GM18517 (cell line): ENCODE results near the gene MBD6.
"Not testable (repeated sequence)": the region's sequence is repeated elsewhere in the genome, so short reads cannot be mapped to it uniquely, and the experiment has no call there.

ENCODE experiments used
- ATAC-seq: cut with Tn5 transposase; IDR thresholded peaks from one replicate; pipeline ENCODE4 v1.9.1; 2021; ENCODE audit warnings: mild to moderate bottlenecking, moderate library complexity; ENCODE audit not compliant: unreplicated experiment

The MBD6 gene

GRCh38 chr12:57568838-57569237 lies 46.2 kb downstream of the MBD6 start:
- ATAC-seq = no peak

- no peak for ATAC-seq
Measured at GRCh38 chr12:57569858-57570257, 47.2 kb downstream of the MBD6 start.

- not testable (repeated sequence) for ATAC-seq
Measured at GRCh38 chr12:57570438-57570837, 47.8 kb downstream of the MBD6 start.

- ATAC-seq = no peak
Measured at GRCh38 chr12:57571926-57572762, 49.5 kb downstream of the MBD6 start.

- no peak for ATAC-seq
Measured at GRCh38 chr12:57574795-57575194, 52.2 kb downstream of the MBD6 start.

GRCh38 chr12:57575771-57576612 lies 53.4 kb downstream of the MBD6 start:
- ATAC-seq = no peak

GRCh38 chr12:57576613-57577160 lies 54.1 kb downstream of the MBD6 start:
- no peak for ATAC-seq

GRCh38 chr12:57577981-57578758 lies 55.5 kb downstream of the MBD6 start:
- no peak for ATAC-seq

- no peak for ATAC-seq
Measured at GRCh38 chr12:57579011-57579410, 56.4 kb downstream of the MBD6 start.
